GM18909 (cell line): ENCODE measurements around the gene SLC35G3.
"Not testable (repeated sequence)": the region's sequence is repeated elsewhere in the genome, so short reads cannot be mapped to it uniquely, and the experiment has no call there.

Experiments used
- ATAC-seq: cut with Tn5 transposase; IDR thresholded peaks from one replicate; pipeline ENCODE4 v1.9.1; 2021; ENCODE audit warnings: mild to moderate bottlenecking; ENCODE audit not compliant: unreplicated experiment, poor library complexity

The SLC35G3 gene

DNA sequence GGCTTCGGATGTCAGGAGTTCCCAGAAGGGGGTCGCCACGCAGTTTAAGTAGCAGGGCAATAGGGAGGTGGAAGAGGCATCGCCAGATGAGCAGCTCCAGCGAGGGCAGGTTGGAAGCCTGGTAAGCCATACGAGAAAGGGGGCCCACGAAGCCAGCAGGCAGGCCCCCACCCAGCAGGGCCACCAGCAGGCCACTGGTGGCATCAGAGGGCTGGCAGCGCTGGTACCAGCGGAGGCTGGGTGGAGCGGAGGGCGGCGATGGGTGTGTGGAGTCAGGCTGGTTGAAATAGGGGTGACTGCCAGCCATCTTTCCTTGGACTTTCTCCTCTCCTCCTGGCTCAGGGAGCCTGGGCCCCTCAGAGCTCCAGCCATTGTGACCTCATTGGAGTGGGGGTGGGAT, at the start of gene SLC35G3:
Gene SLC35G3, minus strand, starts transcription at position 393 of the 400 bp plus-strand sequence. Its CDS starts 86 bp downstream, at position 307.
- not testable (repeated sequence) for ATAC-seq

- ATAC-seq = no peak
These were observed 49.6 kb upstream of the SLC35G3 start for GRCh38 chr17:35243561-35244340.

- peak; percentile 81 for ATAC-seq
These were observed 48.8 kb upstream of the SLC35G3 start, which contains the start of gene SLFN5 for GRCh38 chr17:35242805-35243560. TSS of gene SLFN5 (plus strand) at chr17:35243072. CDS start at chr17:35258691, 15,619 bp downstream.

GRCh38 chr17:35242158-35242804, 48.1 kb upstream of the SLC35G3 start:
- ATAC-seq = peak; percentile 61

DNA sequence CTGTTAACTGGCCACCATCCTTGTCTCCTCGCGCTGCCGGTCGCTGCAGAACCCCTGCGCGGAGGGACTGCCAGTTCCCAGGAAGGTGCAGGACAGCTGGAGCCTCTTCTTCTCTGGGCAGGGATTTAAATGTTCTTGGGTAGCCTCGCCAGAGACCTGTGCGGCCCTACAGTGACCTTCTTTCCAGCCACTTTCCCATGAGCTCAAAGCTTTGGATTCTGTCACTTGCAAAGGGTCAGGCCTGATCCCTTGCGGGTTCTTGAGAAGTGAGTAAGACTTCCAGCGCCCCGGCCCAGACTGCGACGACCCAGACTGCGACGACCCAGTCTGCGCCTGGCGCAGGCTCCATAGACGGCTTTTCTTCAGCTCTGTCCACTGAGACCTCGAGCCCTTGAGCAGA, 47.3 kb upstream of the SLC35G3 start:
- no peak for ATAC-seq

- ATAC-seq = no peak
These were observed 46.7 kb upstream of the SLC35G3 start for GRCh38 chr17:35240861-35241260.

GRCh38 chr17:35239823-35240222, 45.6 kb upstream of the SLC35G3 start:
- ATAC-seq = no peak

- ATAC-seq = no peak
These were observed 44.6 kb upstream of the SLC35G3 start for GRCh38 chr17:35238821-35239220.

DNA sequence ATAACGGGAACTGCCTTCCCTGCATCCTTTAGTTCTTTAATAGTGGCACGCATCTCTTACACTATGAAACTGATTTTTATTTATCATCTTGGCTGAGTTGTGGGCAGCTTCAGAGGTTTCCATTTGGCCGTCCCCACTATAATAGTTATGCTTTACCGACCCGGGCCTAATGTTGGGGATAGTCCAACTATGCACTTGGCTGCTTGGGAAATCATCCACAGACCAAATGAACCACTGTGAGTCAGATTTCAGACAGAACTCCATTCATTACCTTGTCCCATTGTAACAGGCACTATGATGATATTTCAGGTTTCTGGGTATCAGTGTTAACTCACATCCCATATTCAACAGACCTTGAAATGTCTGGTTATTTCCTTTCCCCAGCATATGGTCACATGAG, 42.6 kb upstream of the SLC35G3 start:
- ATAC-seq = no peak

- no peak for ATAC-seq
These were observed 41.7 kb upstream of the SLC35G3 start for GRCh38 chr17:35235917-35236316.

DNA sequence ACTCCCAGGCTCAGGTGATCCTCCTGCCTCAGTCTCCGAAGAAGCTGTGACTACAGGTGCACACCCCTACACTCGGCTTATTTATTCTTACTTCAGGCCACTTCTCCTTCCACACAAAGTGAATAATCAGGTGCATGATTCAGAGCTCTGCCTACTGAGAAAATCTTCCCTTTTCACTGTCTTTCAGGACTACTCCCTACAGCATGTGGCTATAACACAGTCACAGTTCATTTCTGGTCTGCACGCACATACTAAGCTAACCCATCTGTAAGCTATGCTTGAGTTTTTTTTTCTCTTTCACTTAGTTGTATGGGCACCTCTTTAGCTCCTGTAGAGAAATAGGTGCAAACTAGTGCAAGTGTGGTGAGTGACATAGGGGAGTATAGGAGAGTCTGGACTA, 41.1 kb upstream of the SLC35G3 start:
- ATAC-seq = no peak

- ATAC-seq = not testable (repeated sequence)
These were observed 40.1 kb upstream of the SLC35G3 start for GRCh38 chr17:35234315-35234714.

DNA sequence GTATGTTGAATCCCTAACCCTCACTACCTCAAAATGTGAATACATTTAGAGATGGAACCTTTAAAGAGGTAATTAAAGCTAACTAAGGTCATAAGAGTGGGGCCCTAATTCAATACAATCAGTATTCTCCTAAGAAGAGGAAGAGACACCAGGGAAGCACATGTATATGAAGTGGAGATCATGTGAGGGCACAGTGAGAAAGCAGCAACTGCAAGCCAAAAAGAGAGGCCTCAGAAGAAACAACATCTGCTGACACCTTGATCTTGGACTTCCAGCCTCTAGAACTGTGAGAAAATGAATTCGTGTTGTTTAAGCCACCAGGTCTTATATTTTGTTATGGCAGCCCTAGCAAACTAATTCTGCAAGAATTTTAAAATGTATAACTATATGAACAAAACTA, 35.4 kb upstream of the SLC35G3 start:
- ATAC-seq = no peak

- no peak for ATAC-seq
These were observed 33.4 kb upstream of the SLC35G3 start for GRCh38 chr17:35227546-35227945.

- no peak for ATAC-seq
These were observed 30.2 kb upstream of the SLC35G3 start for GRCh38 chr17:35224436-35224835.

GRCh38 chr17:35222452-35222851, 28.3 kb upstream of the SLC35G3 start:
- ATAC-seq = no peak

DNA sequence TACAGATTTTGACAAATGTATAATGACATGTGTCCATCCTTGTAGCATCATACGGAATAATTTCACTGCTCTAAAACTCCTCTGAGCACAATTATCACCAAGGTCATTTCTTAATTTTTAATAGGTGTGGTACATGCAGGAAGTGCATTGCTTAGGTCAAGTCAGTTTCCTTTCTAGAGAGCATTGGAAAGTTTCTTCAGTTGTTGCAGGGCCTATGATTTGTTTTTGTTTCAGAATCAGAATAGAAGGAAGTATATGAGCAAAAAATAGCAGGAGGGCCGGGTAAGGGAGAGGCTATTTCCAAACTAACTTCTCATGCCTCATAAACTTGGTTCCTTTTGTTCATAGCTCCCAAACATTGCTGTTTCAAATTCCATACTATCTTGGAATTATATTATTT, 24.7 kb upstream of the SLC35G3 start:
- ATAC-seq = no peak

GRCh38 chr17:35217107-35217506, 22.9 kb upstream of the SLC35G3 start:
- ATAC-seq = no peak

- ATAC-seq = no peak
These were observed 20.6 kb upstream of the SLC35G3 start for GRCh38 chr17:35214631-35215273.

GRCh38 chr17:35214192-35214591, 20.0 kb upstream of the SLC35G3 start:
- ATAC-seq = no peak
